ENCODE results near the gene TLE1. TPM values are rescaled to one million over a fixed set of nuclear protein-coding genes. Genes with fewer than 3 reads are reported as not detected.

Gene TLE1
- polyA plus RNA-seq, 4 donors: 66.8 to 81.7 (median 72.9) TPM

DNA sequence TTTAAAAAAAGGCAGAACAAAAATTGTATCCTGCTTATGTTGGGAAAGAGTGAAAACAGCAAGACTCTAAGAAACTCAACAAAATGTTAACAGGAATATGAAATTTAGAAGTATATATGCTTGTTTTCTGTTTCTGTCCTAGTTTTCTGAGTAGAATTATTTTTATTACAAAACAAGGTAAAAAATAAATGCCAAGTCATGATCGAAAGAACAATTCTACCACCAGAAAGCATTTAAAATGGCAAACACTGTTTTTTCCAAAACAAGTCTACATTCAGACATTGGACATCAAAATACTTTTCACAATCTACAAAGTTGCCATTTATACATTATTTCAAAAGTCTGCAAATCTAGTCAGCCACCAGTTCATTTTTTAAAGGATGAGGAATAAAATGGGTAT, 102.6 kb downstream of the TLE1 start:
- DNase-seq (ENCODE audit: low read depth in 4 of 4, low spot score in 2 of 4): no peak

DNA sequence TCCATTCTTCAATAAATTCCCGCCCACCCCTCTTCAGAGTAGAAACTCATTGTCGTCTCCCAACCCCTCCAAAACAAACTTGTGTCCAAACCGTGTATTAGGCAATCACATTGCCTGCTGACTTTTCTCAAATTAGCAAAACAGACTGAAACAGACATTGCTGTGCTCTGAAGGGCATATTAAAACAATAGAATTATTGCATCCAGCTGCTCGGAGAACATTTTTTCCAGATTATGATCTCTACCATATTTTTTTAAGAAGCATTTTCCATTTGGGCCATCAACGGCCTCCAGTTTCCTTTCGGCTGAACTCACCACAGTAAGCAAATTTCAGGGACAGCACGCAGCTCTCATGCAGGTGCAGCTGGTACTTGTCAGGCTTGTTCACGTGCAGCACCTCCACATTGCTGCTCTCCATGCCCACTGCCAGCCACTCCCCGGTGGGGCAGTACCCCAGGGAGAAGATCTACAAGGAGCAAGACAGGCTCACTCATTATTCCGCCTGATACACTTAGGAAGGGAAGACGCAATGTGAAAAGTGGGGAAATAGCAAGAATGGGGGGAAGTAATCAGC, 104.1 kb downstream of the TLE1 start:
- DNase-seq (ENCODE audit: low read depth in 4 of 4, low spot score in 2 of 4): no peak

DNA sequence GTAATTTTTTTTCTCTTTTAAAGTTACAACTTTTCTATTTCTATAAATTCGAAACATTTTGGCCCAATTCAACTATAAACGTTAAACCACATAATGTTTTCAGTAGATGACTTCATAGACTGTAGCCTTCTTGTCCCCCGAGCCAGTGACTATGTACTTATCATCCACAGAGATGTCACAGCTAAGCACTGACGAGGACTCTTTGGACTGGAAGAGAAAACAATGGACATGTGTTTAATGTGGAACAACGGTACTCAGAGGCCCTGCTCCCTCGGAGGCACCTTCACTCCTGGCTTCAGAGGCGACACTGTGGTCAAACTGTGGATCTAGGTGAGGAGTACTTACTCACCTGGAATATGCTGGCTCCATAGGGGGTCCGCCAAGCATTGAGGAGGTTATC, 105.2 kb downstream of the TLE1 start:
- no peak for DNase-seq (ENCODE audit: low read depth in 4 of 4, low spot score in 2 of 4)

DNA sequence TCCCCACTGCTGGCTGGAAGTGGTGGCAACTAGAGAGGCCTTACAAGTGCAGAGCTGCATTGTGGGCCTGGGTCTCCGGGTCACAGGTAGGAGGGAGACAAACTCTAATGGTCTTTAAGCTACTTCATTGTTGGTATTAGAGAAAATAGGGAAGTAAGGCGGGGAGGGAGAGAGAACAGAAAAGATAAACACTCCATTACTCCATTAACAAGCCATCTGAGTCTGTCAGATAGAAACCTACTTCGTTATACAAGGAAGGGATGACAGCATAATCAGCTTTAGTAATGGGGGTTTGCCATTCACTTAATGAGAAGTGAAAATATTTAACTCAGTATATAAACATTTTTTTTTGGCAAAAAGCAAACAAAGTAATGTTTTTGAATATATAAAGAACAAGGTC, 107.4 kb downstream of the TLE1 start:
- DNase-seq (ENCODE audit: low read depth in 4 of 4, low spot score in 2 of 4): no peak

DNA sequence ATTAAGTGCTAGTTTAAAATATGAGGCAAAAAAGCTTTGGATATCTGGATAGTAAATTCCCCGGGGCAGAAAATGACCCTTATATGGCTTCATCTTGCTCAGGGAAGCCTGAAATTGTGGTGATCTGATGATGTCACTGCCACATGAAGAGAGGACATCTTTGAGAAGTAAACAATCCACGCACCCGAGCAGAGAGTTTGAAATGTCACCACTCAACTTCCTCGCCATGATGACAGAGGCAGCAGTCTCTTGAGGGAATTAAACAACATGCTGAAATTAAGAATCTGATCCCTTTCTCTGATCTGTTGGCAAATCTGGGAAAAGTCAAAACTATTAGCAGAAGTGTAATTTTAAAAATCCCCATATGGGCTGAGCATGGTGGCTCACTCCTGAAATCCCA, 110.0 kb downstream of the TLE1 start:
- no peak for DNase-seq (ENCODE audit: low read depth in 4 of 4, low spot score in 2 of 4)

DNA sequence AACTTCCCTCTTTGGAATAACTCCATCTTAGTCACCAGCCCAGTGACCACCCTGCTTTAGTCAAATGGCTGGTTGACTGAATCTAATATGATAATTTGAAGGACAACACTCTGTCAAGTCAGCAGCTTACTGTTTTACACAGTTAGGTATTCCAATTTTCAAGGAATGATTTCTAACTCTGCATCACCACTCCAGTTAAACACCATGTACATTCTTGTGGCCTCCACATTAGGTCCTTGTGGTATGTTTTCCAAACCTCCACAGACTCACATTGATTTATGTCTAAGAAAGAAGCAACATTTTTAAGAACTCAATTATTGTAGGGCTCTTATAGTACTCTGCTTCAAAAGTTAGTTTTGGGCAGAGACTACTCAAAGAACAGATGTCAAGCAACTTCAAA, 110.7 kb downstream of the TLE1 start:
- DNase-seq (ENCODE audit: low read depth in 4 of 4, low spot score in 2 of 4): no peak

DNA sequence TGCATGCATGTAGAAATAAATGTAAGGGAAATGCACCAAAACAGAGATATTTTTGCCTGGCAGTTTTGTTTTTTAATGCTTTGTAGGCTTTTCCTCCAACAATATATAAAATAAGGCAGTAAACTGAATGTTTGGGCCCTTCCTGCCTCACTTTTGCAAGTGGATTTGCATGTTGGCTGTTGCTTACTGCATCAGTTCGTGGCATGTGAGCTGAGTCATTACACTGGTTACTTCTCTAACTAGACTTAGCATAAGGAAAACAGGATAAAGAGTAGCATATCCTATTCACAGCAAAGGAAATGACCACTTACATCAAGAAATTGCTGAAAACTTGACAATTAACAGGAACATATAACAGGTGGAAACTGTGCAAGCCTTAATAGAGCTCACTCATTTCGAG, 113.4 kb downstream of the TLE1 start:
- no peak for DNase-seq (ENCODE audit: low read depth in 4 of 4, low spot score in 2 of 4)

DNA sequence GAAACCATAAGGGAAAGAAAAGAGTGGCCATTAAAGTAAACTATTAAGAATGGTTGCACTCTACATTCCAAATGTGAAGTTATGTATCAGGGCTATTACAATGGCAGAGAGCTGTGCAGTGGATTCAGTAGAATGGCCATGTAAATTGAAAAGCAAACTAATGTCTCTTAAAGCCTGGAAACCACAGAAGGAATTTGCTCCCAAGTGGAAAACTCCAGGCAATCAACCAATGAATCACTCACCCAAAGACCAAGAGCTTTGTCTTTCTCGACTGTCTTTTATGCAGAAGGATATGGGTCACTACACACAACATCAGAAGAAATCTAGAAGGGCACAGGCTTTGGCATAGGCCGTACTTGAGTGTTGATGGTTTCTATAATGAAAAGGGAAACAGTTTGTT, 114.9 kb downstream of the TLE1 start:
- DNase-seq (ENCODE audit: low read depth in 4 of 4, low spot score in 2 of 4): no peak

DNA sequence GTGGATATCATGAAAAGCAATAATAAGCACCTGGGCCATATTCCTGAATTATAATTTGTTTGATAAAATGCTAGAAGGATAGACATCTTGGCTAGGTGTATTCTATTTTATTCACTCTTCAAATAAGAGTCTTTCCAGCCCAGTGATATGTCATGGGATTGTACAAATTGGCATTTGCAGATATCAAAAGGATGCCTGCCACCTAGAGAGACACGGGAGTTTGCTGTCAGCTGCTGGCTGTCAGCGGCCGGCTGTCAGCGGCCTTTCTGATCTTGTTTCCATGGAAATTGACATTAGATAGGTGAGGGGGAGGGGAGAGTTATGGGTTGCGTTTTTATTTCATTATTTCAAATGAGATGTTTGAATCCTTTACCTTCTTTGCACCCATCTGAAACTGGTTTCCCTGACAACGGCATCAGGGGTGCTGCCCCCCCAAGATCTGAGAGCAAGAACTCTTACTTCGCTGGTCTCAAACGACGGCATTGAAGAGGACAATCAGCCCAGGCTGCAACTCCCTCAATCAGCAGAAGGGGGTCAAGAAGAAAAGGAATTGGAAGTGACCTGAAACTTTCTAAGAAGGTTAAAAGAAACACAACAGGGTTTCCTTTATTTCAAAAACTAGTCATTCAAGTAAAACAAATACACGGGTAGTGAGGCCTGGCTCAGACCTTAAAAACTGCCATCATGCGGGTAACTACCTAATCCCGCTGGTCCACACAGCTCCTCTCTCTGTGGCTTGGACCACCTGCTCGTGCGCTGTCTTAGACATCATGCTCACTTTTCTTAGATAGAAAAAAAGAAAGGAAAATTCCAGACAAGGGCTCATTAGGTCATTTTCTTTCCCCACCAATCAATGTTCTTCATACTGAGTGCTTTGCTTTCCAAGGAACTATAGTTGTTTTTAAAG, 115.7 kb downstream of the TLE1 start:
- DNase-seq (ENCODE audit: low read depth in 4 of 4, low spot score in 2 of 4): no peak

DNA sequence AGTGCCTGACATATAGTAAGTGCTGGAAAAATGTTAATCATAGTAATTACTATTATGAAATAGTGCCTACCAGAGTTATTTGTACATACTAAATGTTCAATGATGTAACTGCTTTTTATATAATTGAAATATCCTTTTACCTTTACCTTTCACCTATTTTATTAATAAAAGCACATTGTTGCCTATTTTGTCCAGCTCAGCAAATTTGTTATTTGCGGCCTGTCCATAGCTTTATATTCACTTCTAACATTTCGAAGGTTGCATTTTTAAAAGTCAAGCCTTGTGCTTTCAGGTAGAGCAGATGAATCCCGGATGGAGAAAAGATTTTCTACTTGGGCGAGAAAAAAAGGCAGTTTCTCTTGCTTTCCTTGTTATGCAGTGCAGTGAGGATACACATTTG, 119.3 kb downstream of the TLE1 start:
- DNase-seq (ENCODE audit: low read depth in 4 of 4, low spot score in 2 of 4): no peak

DNA sequence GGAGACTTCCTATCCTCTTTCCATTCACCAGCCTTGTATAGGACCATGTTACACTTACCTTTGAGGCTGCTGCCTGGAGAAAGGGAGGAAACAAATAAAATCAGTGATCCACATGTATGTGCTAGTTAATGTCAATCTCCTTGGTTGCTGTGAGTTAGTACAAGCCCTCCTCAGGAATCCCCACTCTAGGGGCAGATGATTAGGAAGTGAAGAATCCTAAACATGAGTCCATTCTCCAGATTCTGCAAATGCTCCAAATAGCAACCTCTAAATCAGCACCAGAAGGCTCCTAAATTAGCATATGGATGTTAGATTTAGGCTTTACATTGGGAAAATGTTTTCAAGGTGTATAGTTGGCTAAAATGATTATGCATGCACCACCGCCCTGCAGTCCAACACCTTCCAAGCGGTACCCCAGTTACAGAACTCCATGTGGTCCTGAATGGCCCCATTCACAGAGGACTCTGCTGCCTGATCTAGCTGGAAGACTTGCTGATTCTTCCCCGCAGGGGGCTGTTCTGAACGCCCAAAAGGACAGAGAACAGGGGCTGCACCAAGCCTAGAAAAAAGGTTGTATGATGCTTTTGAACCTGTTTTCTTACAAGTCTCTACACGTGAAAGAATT, 123.2 kb downstream of the TLE1 start:
- no peak for DNase-seq (ENCODE audit: low read depth in 4 of 4, low spot score in 2 of 4)

DNA sequence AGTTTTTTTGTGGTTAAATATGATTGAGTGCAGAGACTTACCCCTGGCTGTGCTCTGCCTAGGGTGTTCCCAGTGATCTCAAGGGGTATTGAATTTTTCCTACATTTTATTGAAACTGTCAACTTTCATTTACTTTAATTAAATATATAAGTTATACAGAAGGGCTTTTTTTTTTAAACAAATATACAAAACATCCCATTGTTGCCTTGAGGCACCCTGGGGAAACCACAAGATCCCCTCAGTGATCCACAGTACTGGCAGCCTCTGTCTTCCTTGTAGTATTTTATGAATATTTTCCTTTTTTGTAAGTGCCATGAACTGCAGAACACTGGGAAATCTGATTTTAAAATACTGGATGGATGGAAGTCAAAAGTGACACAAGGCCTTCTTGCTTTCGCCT, 123.7 kb downstream of the TLE1 start:
- DNase-seq (ENCODE audit: low read depth in 4 of 4, low spot score in 2 of 4): no peak

DNA sequence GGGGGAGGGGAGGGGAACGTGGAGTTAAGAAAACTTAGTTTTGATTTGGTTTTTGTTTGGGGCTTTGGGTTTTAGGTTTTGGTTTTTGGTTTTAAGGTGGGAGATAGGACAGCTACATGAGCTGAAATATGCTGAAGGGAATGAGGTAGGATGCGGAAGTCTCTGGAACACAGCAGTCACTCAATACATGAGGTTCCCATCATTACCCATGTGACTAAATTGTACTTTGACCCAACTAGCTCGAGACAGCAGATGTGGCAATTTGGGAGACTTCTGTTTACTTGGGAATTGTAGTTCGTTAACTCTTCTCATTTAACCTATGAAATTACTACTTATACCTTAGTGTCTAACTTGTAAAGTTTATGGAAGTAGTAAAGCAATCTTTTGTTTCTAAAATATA, 124.2 kb downstream of the TLE1 start:
- no peak for DNase-seq (ENCODE audit: low read depth in 4 of 4, low spot score in 2 of 4)

DNA sequence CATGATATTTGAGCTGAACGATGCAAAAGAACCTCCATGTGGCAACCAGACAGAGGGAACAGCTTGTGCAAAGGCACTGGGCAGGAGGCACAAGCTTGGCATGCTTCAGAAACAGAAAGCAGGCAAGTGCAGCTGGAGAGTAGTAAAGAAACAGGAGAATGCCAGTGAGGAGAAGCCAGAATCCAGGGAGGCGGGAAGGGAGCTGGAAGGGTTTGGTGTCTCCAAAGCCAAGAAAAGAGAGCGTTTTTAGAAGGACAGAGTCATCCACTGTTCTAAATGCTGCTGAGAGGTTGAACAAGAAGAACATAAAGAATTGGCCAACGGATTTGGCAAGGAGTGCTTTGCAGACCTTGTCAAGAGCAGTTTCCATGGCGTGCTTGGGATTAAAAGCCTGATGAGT, 124.7 kb downstream of the TLE1 start:
- no peak for DNase-seq (ENCODE audit: low read depth in 4 of 4, low spot score in 2 of 4)

DNA sequence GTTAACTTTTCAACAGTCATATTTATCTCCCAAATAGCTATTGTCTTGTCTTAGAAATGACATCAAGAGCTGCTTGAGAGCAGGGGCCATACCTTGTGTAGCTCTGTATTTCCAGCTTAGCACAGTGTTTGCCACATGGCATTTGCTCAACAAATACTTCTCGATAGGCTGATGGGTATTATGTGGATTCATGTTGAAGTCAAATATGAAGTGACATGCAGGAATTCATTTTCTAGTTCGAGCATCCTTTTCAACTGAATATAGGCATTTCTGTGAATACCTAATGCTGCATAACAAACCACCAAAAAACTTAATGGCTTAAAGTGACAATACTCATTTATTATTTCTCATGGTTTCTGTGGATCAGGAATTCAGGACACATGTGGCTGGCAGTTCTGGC, 125.6 kb downstream of the TLE1 start:
- DNase-seq (ENCODE audit: low read depth in 4 of 4, low spot score in 2 of 4): no peak

DNA sequence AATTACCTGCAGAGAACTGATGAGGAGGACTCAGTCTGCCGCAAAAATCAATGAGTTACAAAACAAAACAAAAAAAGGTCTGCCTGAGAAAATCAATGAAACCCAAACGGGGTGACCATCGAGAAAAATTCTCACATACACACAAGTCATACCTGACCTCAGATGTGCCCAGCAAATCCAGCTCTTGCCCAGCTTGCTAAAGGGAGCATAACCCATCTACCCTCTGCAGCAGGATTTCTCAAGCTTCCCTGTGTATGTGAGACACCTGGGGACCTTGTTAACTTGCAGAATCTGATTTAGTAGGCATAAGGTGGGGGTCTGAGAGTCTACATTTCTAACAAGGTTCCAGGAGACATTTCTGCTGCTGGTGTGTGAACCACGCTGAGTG, 126.3 kb downstream of the TLE1 start:
- DNase-seq (ENCODE audit: low read depth in 4 of 4, low spot score in 2 of 4): no peak

DNA sequence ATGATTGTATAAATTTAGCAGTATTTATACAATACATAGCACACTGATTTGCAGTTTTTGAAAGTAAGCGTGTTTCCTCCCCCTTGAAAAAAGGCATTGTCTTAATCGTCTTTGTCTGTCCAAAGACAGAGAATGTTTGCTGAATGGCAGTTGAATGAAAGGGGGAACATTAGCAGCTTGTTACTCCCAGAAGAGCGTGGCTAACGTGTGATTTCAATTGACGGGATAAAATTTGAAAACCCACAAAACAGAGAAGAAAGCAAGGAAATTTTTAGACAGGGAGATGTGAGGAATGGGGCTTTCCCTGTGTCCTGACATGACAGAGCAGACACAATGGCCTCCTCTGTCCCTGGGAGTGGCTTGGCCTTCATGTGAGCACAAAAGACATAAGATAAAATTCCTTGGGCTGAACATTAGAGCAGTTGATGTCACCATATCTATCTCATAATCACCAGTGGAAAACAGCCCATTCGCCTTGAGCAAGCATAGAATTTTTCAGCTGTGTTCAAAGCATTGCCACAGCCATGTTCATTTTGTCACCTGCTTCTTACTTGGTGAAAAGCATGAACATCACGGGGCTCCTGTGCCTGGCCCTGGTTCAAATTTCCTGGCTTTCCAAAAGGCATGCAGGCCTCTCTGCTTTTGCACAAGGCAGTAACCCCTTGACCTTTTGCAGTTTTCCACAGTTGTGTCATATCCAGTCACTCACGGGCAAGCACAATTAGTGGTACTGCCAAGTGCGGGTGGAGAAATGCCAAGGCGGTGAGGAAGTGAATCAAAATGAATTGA, 126.9 kb downstream of the TLE1 start:
- DNase-seq (ENCODE audit: low read depth in 4 of 4, low spot score in 2 of 4): no peak

DNA sequence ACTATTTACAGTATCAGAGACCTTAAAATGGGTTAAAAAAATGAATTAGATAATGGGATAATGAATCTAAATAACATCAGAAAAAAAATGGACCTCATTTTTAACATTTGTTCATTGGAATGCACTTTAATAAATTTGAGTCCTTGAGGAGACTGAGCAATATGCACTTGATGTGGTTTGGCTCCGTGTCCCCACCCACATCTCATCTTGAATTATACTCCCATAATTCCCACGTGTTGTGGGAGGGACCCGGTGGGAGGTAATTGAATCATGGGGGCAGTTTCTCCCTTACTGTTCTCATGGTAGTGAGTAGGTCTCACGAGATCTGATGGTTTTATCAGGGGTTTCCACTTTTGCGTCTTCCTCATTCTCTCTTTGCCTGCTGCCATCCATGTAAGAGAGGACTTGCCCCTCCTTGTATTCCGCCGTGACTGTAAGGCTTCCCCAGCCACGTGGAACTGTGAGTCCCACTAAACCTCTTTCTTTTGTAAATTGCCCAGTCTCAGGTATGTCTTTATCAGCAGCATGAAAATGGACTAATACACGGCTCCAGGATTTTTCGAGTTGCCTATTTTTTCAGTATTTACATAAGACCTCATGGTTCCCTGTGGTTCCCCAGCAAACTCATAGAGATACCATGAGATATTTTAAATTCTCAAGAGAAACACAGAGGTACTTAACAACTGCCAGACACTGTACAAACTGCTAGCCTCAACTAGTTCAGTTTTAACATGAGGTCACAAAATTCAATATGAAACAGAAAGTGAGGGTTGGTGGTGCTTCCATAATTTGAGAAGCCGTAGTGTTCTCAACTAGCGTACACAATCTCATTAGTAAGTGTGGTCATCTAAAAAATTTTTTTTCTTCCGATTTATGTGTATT, 128.3 kb downstream of the TLE1 start:
- DNase-seq (ENCODE audit: low read depth in 4 of 4, low spot score in 2 of 4): no peak

DNA sequence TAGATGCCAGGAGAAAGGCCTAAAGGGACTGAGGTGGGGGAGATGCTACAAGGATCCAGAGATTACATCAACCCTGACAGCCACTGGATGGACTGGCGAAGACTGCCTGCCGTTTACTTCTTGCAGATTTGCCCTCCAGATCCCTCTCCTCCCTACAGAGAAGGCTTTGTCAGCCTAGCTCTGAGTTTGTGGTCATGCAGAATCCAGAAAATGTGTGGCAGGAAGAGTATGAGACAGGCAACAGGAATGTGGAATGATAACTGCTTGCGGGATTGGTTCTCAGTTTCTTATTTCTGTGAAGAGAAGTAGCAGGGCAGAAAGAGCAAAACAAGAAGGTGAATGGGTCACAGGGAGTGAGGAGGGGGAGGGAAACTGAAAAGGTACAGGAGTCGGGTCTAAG, 129.6 kb downstream of the TLE1 start:
- DNase-seq (ENCODE audit: low read depth in 4 of 4, low spot score in 2 of 4): no peak

DNA sequence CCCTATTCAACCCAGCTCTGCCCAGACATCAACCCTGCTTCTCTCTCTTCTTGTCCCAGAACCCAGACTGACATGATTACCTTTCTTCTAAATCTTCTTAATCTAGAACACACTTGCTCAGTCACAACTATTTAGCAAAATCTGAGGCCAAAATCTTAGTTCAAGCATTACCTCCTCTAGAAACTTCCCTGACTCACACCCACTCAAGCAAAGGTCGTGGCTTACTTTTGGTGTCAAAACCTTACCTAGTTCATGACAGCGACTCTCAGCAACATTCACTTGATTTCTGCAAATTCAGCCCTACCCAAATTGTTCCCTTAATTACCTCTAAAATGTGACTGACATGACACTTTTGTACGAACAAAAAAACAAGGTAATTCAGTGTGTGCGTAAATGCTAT, 130.2 kb downstream of the TLE1 start:
- no peak for DNase-seq (ENCODE audit: low read depth in 4 of 4, low spot score in 2 of 4)

Measured in left renal cortex interstitium (tissue), 4 donors.